Spleen (tissue), 11 donors: ENCODE data around the gene TIRAP. TPM values are rescaled to one million over a fixed set of nuclear protein-coding genes. Genes with fewer than 3 reads are reported as not detected.

Experiments used
- DNase-seq: peaks from one replicate; pipeline ENCODE4 v3.0.0-alpha.2; 2020
- H3K27ac ChIP-seq, 8 donors: fragments of 200-600 bp; sonication (generic) in 7 of 8; 1 replicate in 4 of 8; 2 replicates in 4 of 8; pipeline versions ENCODE4 v1.5.0 to v1.8.0; 2016 to 2021; ENCODE audit warnings: inconsistent platforms in 4 of 8, mild to moderate bottlenecking in 4 of 8, moderate library complexity in 1 of 8
- H3K27me3 ChIP-seq, 7 donors: fragments of 200-600 bp; sonication (generic) in 6 of 7; replicated peaks in 1 of 7; 1 replicate in 4 of 7; 2 replicates in 3 of 7; pipeline versions ENCODE4 v1.5.0 to v1.8.0; 2016 to 2021; ENCODE audit warnings: inconsistent platforms in 3 of 7, mild to moderate bottlenecking in 1 of 7
- H3K36me3 ChIP-seq, 6 donors: fragments of 200-600 bp; sonication (generic) in 5 of 6; 1 replicate in 4 of 6; 2 replicates in 2 of 6; pipeline versions ENCODE4 v1.5.0 to v1.8.0; 2016 to 2021; ENCODE audit warnings: inconsistent platforms in 2 of 6
- H3K4me1 ChIP-seq, 6 donors: fragments of 200-600 bp; sonication (generic) in 5 of 6; 1 replicate in 3 of 6; 2 replicates in 3 of 6; pipeline versions ENCODE4 v1.5.0 to v1.8.0; 2016 to 2021; ENCODE audit warnings: inconsistent platforms in 3 of 6
- H3K4me3 ChIP-seq, 8 donors: fragments of 200-600 bp; sonication (generic) in 7 of 8; 1 replicate in 4 of 8; 2 replicates in 4 of 8; pipeline versions ENCODE4 v1.5.0 to v1.8.0; 2016 to 2021; ENCODE audit warnings: inconsistent platforms in 4 of 8, mild to moderate bottlenecking in 4 of 8, moderate library complexity in 2 of 8
- H3K9me3 ChIP-seq, 8 donors: fragments of 200-600 bp; sonication (generic) in 7 of 8; 1 replicate in 4 of 8; 2 replicates in 4 of 8; pipeline versions ENCODE4 v1.5.0 to v1.8.0; 2016 to 2021; ENCODE audit warnings: inconsistent platforms in 4 of 8
- POLR2A ChIP-seq, 3 donors: fragments of 450-650 bp; IDR thresholded peaks; one replicate each; pipeline ENCODE4 v1.5.1; 2017; ENCODE audit warnings: antibody characterized with exemption in 3 of 3, mild to moderate bottlenecking in 1 of 3
- POLR2AphosphoS5 ChIP-seq, 3 donors: sonication (generic); formaldehyde crosslinking; IDR thresholded peaks; one replicate each; pipeline ENCODE4 v1.5.1; 2017; ENCODE audit warnings: antibody characterized with exemption in 3 of 3
- WGBS, 5 donors: extraction: QIAGEN DNeasy Blood & Tissue Kit in 3 of 5; methylation state at CpG; one replicate each; pipeline versions ENCODE4 v1.1.5 to v1.1.7; 2013 to 2018; 5-methylcytosine and 5-hydroxymethylcytosine counted together
- intact Hi-C: fragments of 100-400 bp; cut with DNase I; formaldehyde crosslinking; loops from one replicate; pipeline ENCODE4 v1.15.0; 2023; ENCODE audit warnings: low total_unique reads
- polyA plus RNA-seq, 3 donors: library from polyadenylated mRNA; stranded (reverse); fragments of 200-250 nt; gene quantifications; one replicate each; pipeline ENCODE4 v1.2.1, GENCODE V29; 2013
- total RNA-seq, 7 donors: library from RNA; depleted of rRNA in 3 of 7; stranded (reverse); fragments of >200 nt in 3 of 7; fragmentation: NEBNext Ultra II Directional in 4 of 7; extraction: Animal tissue kit (Norgen Biotek cat#: 25700) in 4 of 7; gene quantifications; one replicate each; pipeline versions ENCODE4 v1.1.0 to v1.2.1, GENCODE V29; 2016 to 2021
- TF ChIP-seq, protein P1 (sequence below), 11 experiments: fragments of 200-600 bp in 7 of 11; fragments of 450-650 bp in 4 of 11; sonication (generic) in 4 of 11; IDR thresholded peaks in 8 of 11; conservative IDR thresholded peaks in 3 of 11; 1 replicate in 7 of 11; 2 replicates in 4 of 11; pipeline versions ENCODE4 v1.4.0 to v1.8.0; 2016 to 2021; ENCODE audit warnings: antibody characterized with exemption in 11 of 11, inconsistent platforms in 4 of 11, mild to moderate bottlenecking in 1 of 11
- donor health status: healthy with polysubstance abuse.
- donor health status: DM: no; HTN: no; CAD: no; lungs with moderate emphysema.
- donor health status: DM: no; HTN: no; CAD: no.
- donor health status: Bipolar disorder and iron deficiency.
- donor health status: healthy.
- donor health status: DM: no; HTN: no; CAD: no.
- donor health status: DM: yes; HTN: yes; CAD: no.

Gene TIRAP
- total and polyA plus RNA-seq, 10 donors = 2.6 to 23.5 (median 17.1) TPM

DNA sequence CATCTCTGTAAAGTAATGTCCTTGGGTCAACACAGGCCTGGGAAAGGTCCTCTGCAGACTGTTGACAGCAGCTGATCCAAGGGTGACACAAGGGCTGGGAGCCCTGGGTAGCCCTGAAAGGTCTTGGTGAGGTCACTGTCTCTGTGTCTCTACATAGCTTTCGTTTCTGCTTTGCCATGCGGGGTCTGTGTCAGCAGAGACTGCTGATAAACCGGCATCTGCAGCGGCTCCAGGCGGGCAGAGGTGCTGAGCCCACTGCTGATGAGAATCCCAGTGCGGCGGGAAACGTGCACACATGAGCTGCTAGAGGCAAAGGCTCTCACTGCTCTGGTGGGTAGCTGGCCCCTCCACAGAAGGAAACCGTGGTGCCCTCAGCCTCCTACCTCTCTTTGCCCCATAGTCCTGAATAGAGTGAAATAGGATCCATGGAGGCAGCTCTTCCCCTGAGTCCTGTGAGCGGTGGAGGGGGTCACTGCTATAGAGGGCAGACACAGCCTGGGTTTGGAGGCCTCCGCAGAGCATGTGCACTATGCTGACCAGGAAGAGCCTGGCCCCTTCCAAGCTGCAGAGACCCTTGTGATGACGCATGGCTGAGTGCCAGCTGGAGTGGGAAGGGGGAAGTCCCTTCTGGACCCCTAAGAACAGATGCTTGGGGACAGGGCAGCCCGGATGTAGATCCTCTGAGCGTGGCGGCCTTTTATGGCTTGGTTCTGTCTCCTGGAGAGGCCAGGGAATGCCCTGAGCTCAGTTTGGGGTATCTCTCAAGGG is 54.8 kb downstream of the TIRAP start:
- Histone ChIP-seq H3K4me3 (no peak overlapping the region), H3K27ac (peak overlapping the region in 4 of 8 donors; percentile 8 to 70 (median 68)), H3K36me3 (peaks cover 0 to 91% (median 40%) of the 10 kb centered on the region in 6 donors), H3K27me3 (no peaks in the 10 kb centered on the region), H3K9me3 (no peaks in the 10 kb centered on the region), H3K4me1 (peaks cover 15 to 93% (median 51%) of the 10 kb centered on the region in 6 donors)
- WGBS, 5 donors = 77 to 91% (median 80%) methylated on average over 13 to 15 of the region's 15 CpGs
- DNase-seq = peak; percentile 70
- intact Hi-C loops = no loop called here
- TF ChIP-seq POLR2AphosphoS5 (IDR thresholded peaks at IDR 0.05) = peak in 2 of 3 donors; percentile 11 to 47
- TF ChIP-seq, protein P1, sequence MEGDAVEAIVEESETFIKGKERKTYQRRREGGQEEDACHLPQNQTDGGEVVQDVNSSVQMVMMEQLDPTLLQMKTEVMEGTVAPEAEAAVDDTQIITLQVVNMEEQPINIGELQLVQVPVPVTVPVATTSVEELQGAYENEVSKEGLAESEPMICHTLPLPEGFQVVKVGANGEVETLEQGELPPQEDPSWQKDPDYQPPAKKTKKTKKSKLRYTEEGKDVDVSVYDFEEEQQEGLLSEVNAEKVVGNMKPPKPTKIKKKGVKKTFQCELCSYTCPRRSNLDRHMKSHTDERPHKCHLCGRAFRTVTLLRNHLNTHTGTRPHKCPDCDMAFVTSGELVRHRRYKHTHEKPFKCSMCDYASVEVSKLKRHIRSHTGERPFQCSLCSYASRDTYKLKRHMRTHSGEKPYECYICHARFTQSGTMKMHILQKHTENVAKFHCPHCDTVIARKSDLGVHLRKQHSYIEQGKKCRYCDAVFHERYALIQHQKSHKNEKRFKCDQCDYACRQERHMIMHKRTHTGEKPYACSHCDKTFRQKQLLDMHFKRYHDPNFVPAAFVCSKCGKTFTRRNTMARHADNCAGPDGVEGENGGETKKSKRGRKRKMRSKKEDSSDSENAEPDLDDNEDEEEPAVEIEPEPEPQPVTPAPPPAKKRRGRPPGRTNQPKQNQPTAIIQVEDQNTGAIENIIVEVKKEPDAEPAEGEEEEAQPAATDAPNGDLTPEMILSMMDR (IDR thresholded peaks at IDR 0.05 in 8 of 11, conservative IDR thresholded peaks at IDR 0.05 in 3 of 11) = no peak

DNA sequence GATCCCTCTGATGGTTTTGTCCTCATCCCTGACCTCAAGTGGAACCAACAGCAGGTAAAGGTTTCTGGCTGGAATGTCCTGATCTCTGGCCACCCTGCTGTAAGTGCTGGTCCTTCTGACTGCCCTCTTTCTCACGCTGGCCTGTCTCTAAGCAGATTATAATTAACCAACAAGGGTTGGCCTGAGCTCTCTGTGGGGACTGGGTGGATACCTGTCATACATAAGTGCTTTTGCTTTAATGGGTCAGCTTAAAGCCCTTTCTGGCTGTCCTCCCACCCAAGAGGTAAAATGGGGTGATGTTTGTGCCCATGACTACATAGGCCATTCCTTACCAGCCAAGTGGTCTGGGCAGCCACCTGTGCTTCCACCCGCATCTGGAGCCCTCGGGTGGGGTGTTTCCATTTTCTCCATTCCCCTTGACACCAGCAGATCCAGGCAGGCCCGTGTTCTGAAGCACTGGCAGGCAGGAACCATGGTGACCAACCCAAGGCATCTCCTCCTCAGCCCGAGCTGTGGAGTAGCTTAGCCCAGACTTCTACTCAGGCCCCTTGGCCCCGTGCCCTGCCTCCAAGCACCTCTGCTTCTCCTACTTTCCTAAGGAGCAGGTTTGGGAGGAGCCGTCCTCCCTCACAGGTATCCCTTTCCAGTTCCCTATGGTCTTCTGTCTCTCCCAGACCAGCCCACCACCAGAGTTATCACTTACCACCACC is 55.6 kb downstream of the TIRAP start:
- Histone ChIP-seq H3K9me3 (no peaks in the 10 kb centered on the region), H3K27me3 (no peaks in the 10 kb centered on the region), H3K4me3 (no peak overlapping the region), H3K4me1 (peaks cover 15 to 85% (median 48%) of the 10 kb centered on the region in 6 donors), H3K27ac (peak overlapping the region in 4 of 8 donors; percentile 8 to 70 (median 68)), H3K36me3 (peaks cover 0 to 91% (median 44%) of the 10 kb centered on the region in 6 donors)
- peak; percentile 64 for DNase-seq
- intact Hi-C loops = no loop called here
- 90 to 99% (median 94%) methylated on average over 6 to 7 of the region's 7 CpGs for WGBS, 5 donors
- TF ChIP-seq POLR2AphosphoS5 (IDR thresholded peaks at IDR 0.05) (no peak), POLR2A (IDR thresholded peaks at IDR 0.05) (no peak)
- TF ChIP-seq, protein P1 (IDR thresholded peaks at IDR 0.05 in 8 of 11, conservative IDR thresholded peaks at IDR 0.05 in 3 of 11) = no peak

DNA sequence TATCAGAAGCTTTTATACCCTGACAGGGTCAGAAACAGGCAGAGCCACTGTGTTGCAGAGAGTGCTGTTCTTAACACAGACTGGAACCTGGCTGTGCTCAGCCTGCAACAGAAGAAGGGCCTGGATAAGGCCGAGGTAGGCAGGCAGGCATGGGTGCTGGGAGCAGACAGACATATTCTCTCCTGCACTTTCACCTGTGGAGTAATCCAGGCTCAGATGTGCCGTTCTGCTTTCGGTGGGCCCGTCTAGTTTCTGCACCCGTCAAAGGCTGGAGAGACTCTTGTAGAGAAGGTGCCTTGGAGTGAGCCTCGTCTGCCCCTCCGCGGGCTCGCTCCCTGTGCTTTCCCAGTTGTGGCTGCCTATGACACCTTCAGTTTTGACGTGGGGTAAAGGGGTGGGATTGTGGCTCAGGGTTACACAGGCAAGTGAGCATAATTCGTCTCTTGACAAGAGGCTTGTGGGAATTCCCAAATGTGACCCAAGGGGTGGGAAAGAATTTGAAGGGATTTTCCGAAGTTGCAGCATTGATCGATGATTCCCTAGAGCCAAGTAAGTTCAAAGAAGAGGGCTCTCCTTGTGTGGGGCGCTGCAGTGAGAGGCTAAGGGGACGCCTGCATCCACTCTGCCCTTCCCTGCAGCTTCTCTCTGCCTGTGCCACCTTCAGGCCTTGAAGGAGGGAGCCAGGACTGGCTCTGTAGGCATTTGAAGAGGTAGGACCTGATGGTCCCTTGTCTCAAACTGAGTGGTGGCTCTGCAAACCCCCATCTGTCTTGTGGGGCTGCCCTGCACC is 56.4 kb downstream of the TIRAP start:
- Histone ChIP-seq H3K36me3 (peaks cover 0 to 91% (median 50%) of the 10 kb centered on the region in 6 donors), H3K4me1 (peaks cover 14 to 83% (median 50%) of the 10 kb centered on the region in 6 donors), H3K27ac (peak overlapping the region in 5 of 8 donors; percentile 29 to 70 (median 57)), H3K9me3 (no peaks in the 10 kb centered on the region), H3K4me3 (no peak overlapping the region), H3K27me3 (no peaks in the 10 kb centered on the region)
- intact Hi-C loops = no loop called here
- WGBS, 5 donors = 82 to 88% (median 83%) methylated on average over 8 to 15 of the region's 15 CpGs
- DNase-seq = peak; percentile 38
- TF ChIP-seq POLR2A (IDR thresholded peaks at IDR 0.05) = no peak
- TF ChIP-seq POLR2AphosphoS5 (IDR thresholded peaks at IDR 0.05) = no peak
- TF ChIP-seq, protein P1 (IDR thresholded peaks at IDR 0.05 in 8 of 11, conservative IDR thresholded peaks at IDR 0.05 in 3 of 11) = no peak
